ENCODE data around the gene IFT80.

The IFT80 gene

DNA sequence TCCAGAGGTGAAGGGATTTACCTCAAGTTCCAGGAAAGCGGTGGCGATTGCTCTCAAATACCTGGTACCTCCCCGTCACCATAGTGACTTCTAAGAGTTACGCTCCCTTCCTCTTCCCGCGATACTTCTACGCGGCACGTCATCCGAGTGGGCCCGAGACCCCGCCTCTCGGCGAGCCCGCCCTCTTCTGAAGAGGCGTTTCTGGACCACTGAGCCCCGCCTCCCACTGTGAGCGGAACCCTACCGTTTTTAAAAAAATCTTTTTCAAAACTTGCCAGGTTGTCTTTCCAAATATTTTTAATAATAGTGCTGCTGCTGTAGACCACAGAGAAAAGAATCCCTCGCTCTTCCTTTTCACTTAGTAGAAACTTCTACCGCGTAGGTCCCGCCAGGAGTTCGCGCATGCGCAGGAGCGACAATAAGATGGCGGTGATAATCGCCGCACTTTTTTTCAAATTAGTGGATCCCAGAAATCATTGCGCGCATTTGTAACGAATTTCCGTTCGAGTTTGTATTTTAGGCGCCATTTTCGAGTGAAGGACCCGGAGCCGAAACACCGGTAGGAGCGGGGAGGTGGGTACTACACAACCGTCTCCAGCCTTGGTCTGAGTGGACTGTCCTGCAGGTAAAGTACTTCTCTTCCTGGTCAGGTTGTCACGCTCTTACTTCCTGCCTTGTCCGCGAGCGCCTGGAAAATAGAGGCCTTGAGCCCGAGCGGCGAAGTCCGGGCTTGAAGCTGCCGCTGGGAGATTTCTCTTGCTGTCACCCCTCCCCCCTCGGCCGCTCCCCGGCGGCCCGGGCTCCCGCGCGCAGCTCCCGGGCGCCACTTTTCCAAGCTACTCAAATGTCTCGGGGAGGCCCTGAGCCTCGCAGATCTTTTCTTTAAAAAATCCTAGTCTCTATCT lies at the start of gene IFT80, which contains the start of gene SMC4:
Gene IFT80 (minus strand): TSS at position 101 of the 905 bp plus-strand sequence. CDS start 14,625 bp downstream, outside the sequence.
Gene SMC4 (plus strand): TSS at position 526 of the 905 bp plus-strand sequence. CDS start 1,177 bp downstream, outside the sequence.
- Mint-ChIP-seq H3K4me3 (peak within 1 kb of the TSS; percentile 92 to 97 (median 96)), H3K27me3 (ENCODE audit: low read depth) (peaks cover 5% of the 10 kb centered on the region), H3K4me1 (peaks cover 45% of the 10 kb centered on the region), H3K9me3 (no peaks in the 10 kb centered on the region), H3K27ac (peak within 1 kb of the TSS; percentile 99), H3K36me3 (ENCODE audit: low read depth) (no peaks in the 10 kb centered on the region)
- TF ChIP-seq CTCF (IDR thresholded peaks at IDR 0.05; ENCODE audit: unreplicated experiment in 3 of 3): no peak

- H3K4me3 Mint-ChIP-seq: peak overlapping the region; percentile 44 to 69 (median 49)
- no peak overlapping the region for H3K27ac Mint-ChIP-seq
- TF ChIP-seq CTCF (IDR thresholded peaks at IDR 0.05; ENCODE audit: unreplicated experiment in 3 of 3): no peak
- H3K9me3 Mint-ChIP-seq: no peaks in the 10 kb centered on the region
- H3K36me3 Mint-ChIP-seq (ENCODE audit: low read depth): peaks cover 32% of the 10 kb centered on the region
- H3K4me1 Mint-ChIP-seq: peaks cover 18% of the 10 kb centered on the region
- peaks cover 4% of the 10 kb centered on the region for H3K27me3 Mint-ChIP-seq (ENCODE audit: low read depth)
Observed at GRCh38 chr3:160447544-160447943, 48.5 kb upstream of the IFT80 start.

GRCh38 chr3:160446522-160447056 lies 47.6 kb upstream of the IFT80 start:
- H3K27ac Mint-ChIP-seq: no peak overlapping the region
- no peak for TF ChIP-seq CTCF (IDR thresholded peaks at IDR 0.05; ENCODE audit: unreplicated experiment in 3 of 3)
- peak overlapping the region; percentile 25 to 69 (median 54) for H3K4me3 Mint-ChIP-seq
- peaks cover 18% of the 10 kb centered on the region for H3K4me1 Mint-ChIP-seq
- peaks cover 40% of the 10 kb centered on the region for H3K36me3 Mint-ChIP-seq (ENCODE audit: low read depth)
- peaks cover 4% of the 10 kb centered on the region for H3K27me3 Mint-ChIP-seq (ENCODE audit: low read depth)
- H3K9me3 Mint-ChIP-seq: no peaks in the 10 kb centered on the region

- TF ChIP-seq CTCF (IDR thresholded peaks at IDR 0.05; ENCODE audit: unreplicated experiment in 3 of 3): no peak
- no peak overlapping the region for H3K4me3 Mint-ChIP-seq
- peaks cover 4% of the 10 kb centered on the region for H3K27me3 Mint-ChIP-seq (ENCODE audit: low read depth)
- no peak overlapping the region for H3K27ac Mint-ChIP-seq
- no peaks in the 10 kb centered on the region for H3K9me3 Mint-ChIP-seq
- H3K4me1 Mint-ChIP-seq: peaks cover 18% of the 10 kb centered on the region
- peaks cover 44% of the 10 kb centered on the region for H3K36me3 Mint-ChIP-seq (ENCODE audit: low read depth)
Observed at GRCh38 chr3:160445854-160446253, 46.8 kb upstream of the IFT80 start.

- Mint-ChIP-seq H3K27me3 (ENCODE audit: low read depth) (no peaks in the 10 kb centered on the region), H3K9me3 (no peaks in the 10 kb centered on the region), H3K36me3 (ENCODE audit: low read depth) (peaks cover 57% of the 10 kb centered on the region), H3K4me3 (no peak overlapping the region), H3K27ac (no peak overlapping the region), H3K4me1 (peaks cover 11% of the 10 kb centered on the region)
- TF ChIP-seq CTCF (IDR thresholded peaks at IDR 0.05; ENCODE audit: unreplicated experiment in 3 of 3): no peak
Observed at GRCh38 chr3:160444411-160444810, 45.4 kb upstream of the IFT80 start.
